G401 (cell line): ENCODE measurements around the gene GFY. TPM values are rescaled to one million over a fixed set of nuclear protein-coding genes. Genes with fewer than 3 reads are reported as not detected.
"Not testable (repeated sequence)": the region's sequence is repeated elsewhere in the genome, so short reads cannot be mapped to it uniquely, and the experiment has no call there.

Experiments
- DNase-seq: peaks from one replicate; pipeline ENCODE4 v3.0.0-alpha.2; 2015; ENCODE audit warnings: low spot score
- in situ Hi-C: cut with HindIII; loops from 2 replicates; pipeline ENCODE4 v1.10.0; 2016; ENCODE audit warnings: low sequenced_read_pairs, mixed read lengths
- total RNA-seq: library from RNA; depleted of rRNA; stranded (reverse); fragments of >200 nt; shearing (Covaris generic); gene quantifications from 2 replicates; pipeline ENCODE4 v1.2.3, GENCODE V29; 2014

GFY gene
- total RNA-seq, 1 experiment from 2014 or later: 1.3 TPM

GRCh38 chr19:49441210-49441959 lies 16.2 kb downstream of the GFY start, which contains the start of gene SLC17A7:
Gene SLC17A7 (minus strand): TSS chr19:49441527. CDS start chr19:49441379, 148 bp downstream.
- in situ Hi-C loops: no loop called here
- peak; percentile 88 for DNase-seq

- in situ Hi-C loops: no loop called here
- DNase-seq: no peak
Observed at GRCh38 chr19:49441960-49442350, 16.8 kb downstream of the GFY start.

- in situ Hi-C loops: no loop called here
- peak; percentile 87 for DNase-seq
Observed at GRCh38 chr19:49442354-49442753, 17.2 kb downstream of the GFY start.

- in situ Hi-C loops: no loop called here
- DNase-seq: peak; percentile 86
Observed at GRCh38 chr19:49442771-49443365, 17.7 kb downstream of the GFY start.

- DNase-seq: peak; percentile 100
- in situ Hi-C loops: no loop called here
Observed at GRCh38 chr19:49443366-49444099, 18.3 kb downstream of the GFY start.

GRCh38 chr19:49444100-49444700 lies 19.0 kb downstream of the GFY start:
- DNase-seq, in situ Hi-C loops: not testable (repeated sequence)

- no peak for DNase-seq
- in situ Hi-C loops: no loop called here
Observed at GRCh38 chr19:49445997-49446396, 20.8 kb downstream of the GFY start.

GRCh38 chr19:49447485-49448431 lies 22.6 kb downstream of the GFY start:
- in situ Hi-C loops: no loop called here
- DNase-seq: no peak

- in situ Hi-C loops: no loop called here
- DNase-seq: no peak
Observed at GRCh38 chr19:49448432-49448786, 23.2 kb downstream of the GFY start.

GRCh38 chr19:49450405-49450804 lies 25.2 kb downstream of the GFY start:
- DNase-seq: no peak
- in situ Hi-C loops: no loop called here

- in situ Hi-C loops: no loop called here
- DNase-seq: peak; percentile 100
Observed at GRCh38 chr19:49451430-49452181, 26.4 kb downstream of the GFY start, which contains the start of gene PIH1D1. Gene PIH1D1 (minus strand): TSS chr19:49451814. CDS start chr19:49451574, 240 bp downstream.

- in situ Hi-C loops: no loop called here
- peak; percentile 98 for DNase-seq
Observed at GRCh38 chr19:49453013-49453756, 28.0 kb downstream of the GFY start, which contains the start of gene ALDH16A1. Gene ALDH16A1 (plus strand): TSS chr19:49453225. CDS start chr19:49453332, 107 bp downstream.

- in situ Hi-C loops: no loop called here
- no peak for DNase-seq
Observed at GRCh38 chr19:49453757-49454240, 28.6 kb downstream of the GFY start.

- in situ Hi-C loops: no loop called here
- DNase-seq: no peak
Observed at GRCh38 chr19:49455773-49456172, 30.6 kb downstream of the GFY start.

- in situ Hi-C loops: no loop called here
- DNase-seq: no peak
Observed at GRCh38 chr19:49456326-49456725, 31.1 kb downstream of the GFY start.

- DNase-seq: no peak
- in situ Hi-C loops: no loop called here
Observed at GRCh38 chr19:49458567-49458903, 33.3 kb downstream of the GFY start.

GRCh38 chr19:49459388-49459787 lies 34.2 kb downstream of the GFY start:
- in situ Hi-C loops: no loop called here
- no peak for DNase-seq
